Activated CD4-positive, alpha-beta T cell treated with anti-CD3 and anti-CD28 coated beads for 36 hours (primary cell): ENCODE results near the gene TWNK. TPM values are rescaled to one million over a fixed set of nuclear protein-coding genes. Genes with fewer than 3 reads are reported as not detected.
A peak's percentile ranks its signal among the peaks of the same experiment; 100 is the strongest.

Experiments
- ATAC-seq: fragments of 200-7000 bp; cut with Tn5 transposase; one replicate; pipeline ENCODE4 v1.10.0; 2021; ENCODE audit warnings: mild to moderate bottlenecking, moderate library complexity
- CTCF ChIA-PET: fragments of 350-600 bp; sonication (Branson Sonifier 250); formaldehyde crosslinking; loops from one replicate; lab custom pipeline; 2021; ENCODE audit warnings: antibody characterized with exemption; lab: Charles Lee
- POLR2A ChIA-PET: fragments of 350-600 bp; sonication (Branson Sonifier 250); formaldehyde crosslinking; loops from one replicate; lab custom pipeline; 2021; ENCODE audit warnings: antibody characterized with exemption, inconsistent platforms; lab: Charles Lee
- DNase-seq: peaks from one replicate; pipeline ENCODE4 v3.0.0-alpha.2; 2020
- H3K27ac Mint-ChIP-seq: one replicate; pipeline ENCODE4 v1.8.0; 2021; ENCODE audit warnings: mixed read lengths
- H3K27me3 Mint-ChIP-seq: one replicate; pipeline ENCODE4 v1.8.0; 2021; ENCODE audit warnings: mixed read lengths
- H3K36me3 Mint-ChIP-seq: one replicate; pipeline ENCODE4 v1.8.0; 2021; ENCODE audit warnings: low read depth, mixed read lengths
- H3K4me1 Mint-ChIP-seq: one replicate; pipeline ENCODE4 v1.8.0; 2021; ENCODE audit warnings: mixed read lengths
- H3K4me3 Mint-ChIP-seq: one replicate; pipeline ENCODE4 v1.8.0; 2021; ENCODE audit warnings: mild to moderate bottlenecking, moderate library complexity, mixed read lengths
- H3K9me3 Mint-ChIP-seq: one replicate; pipeline ENCODE4 v1.8.0; 2021; ENCODE audit warnings: low read depth, mixed read lengths
- intact Hi-C, 2 experiments: fragments of 100-400 bp; cut with DNase I in 1 of 2; cut with micrococcal nuclease in 1 of 2; formaldehyde crosslinking; loops; one replicate each; pipeline versions ENCODE4 v1.14.2 to v1.15.1; 2022 to 2024; cut with DNase I, micrococcal nuclease
- total RNA-seq, 2 experiments: library from RNA; stranded (reverse); gene quantifications; one replicate each; pipeline ENCODE4 v1.2.3, GENCODE V29; 2021

TWNK gene
- total RNA-seq, 2 experiments from 2014 or later: 13.8 to 17.9 TPM

GRCh38 chr10:100998183-100998990 is 11.0 kb downstream of the TWNK start:
- H3K4me3 Mint-ChIP-seq: peak overlapping the region; percentile 76
- ChIA-PET CTCF (interaction anchor here (0.7 to 4.5 kb wide), 14 partner anchors 9 to 278 kb away, joined by 3 to 73 read pairs (median 4); partner anchors contain the start of genes KAZALD1, MRPL43, PDZD7 and SFXN3), POLR2A (interaction anchor here (1.2 kb wide), 1 partner anchor 86 kb away, joined by 4 read pairs; no protein-coding TSS in a partner anchor)
- ATAC-seq: peak; percentile 45
- peak; percentile 86 for DNase-seq
- no peaks in the 10 kb centered on the region for H3K27me3 Mint-ChIP-seq
- H3K36me3 Mint-ChIP-seq: peaks cover 11% of the 10 kb centered on the region
- no peaks in the 10 kb centered on the region for H3K9me3 Mint-ChIP-seq
- H3K4me1 Mint-ChIP-seq: peaks cover 20% of the 10 kb centered on the region
- intact Hi-C loops: loop anchor here in 1 of 2 experiments (1.0 to 5.0 kb wide), 5 partner anchors 44 to 651 kb away; partner anchors contain the start of genes HIF1AN and SCD
- peak overlapping the region; percentile 81 for H3K27ac Mint-ChIP-seq

DNA sequence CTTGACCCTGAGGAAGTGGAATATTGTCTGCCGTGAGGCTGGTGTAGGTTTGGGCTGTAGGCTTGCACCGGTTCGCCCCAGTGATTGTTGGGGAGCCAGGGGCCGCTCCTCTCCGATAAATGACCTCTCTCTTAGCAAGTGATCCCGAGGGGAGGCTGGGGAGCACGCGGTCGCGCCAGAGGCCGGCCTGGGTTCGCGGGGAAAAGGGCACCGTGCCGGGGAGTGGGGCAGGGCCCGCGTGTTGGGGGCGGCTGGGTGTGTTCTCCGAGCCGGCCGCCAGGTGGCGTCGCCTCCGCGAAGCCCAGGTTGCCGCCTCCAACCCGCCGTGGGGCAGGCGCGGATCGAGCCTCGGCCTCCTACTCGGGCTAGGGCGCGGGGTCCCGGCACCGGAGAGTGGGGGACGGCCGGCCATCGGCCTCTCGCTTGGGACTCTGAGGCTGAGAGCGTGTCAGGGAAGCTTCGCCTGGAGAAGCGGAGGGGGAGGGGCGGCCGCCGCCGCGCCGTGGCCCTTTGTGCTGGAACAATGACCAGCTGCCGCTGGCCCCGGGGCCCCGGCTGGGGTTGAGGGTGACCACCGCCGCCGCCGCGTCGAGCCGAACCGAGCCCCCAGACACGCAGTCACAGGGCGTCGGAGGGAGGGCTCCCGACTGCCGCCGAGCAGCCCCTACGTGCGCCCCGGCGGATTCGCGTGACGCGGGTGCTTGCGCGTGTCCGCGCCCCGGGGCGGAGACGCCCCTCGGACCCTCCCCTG is 11.8 kb downstream of the TWNK start:
- Mint-ChIP-seq H3K27ac (peak overlapping the region; percentile 81), H3K4me3 (peak overlapping the region; percentile 76), H3K36me3 (peaks cover 7% of the 10 kb centered on the region), H3K27me3 (no peaks in the 10 kb centered on the region), H3K9me3 (no peaks in the 10 kb centered on the region), H3K4me1 (peaks cover 20% of the 10 kb centered on the region)
- ChIA-PET POLR2A (no interaction called here), CTCF (interaction anchor here (0.6 to 4.5 kb wide), 9 partner anchors 8 to 69 kb away, joined by 3 to 73 read pairs (median 6); partner anchors contain the start of genes MRPL43 and TWNK)
- DNase-seq (peak; percentile 87), ATAC-seq (peak; percentile 59)
- intact Hi-C loops: loop anchor here (1.0 to 5.0 kb wide), 8 partner anchors 15 to 652 kb away; partner anchors contain the start of genes HIF1AN (in 1 of the 2), PDZD7 (in 1 of the 2), SCD (in 1 of the 2) and SFXN3 (in 1 of the 2)

- intact Hi-C loops: loop anchor here (1.0 to 5.0 kb wide), 7 partner anchors 15 to 652 kb away; partner anchors contain the start of genes PDZD7 (in 1 of the 2), SCD (in 1 of the 2) and SFXN3 (in 1 of the 2)
- Mint-ChIP-seq H3K36me3 (peaks cover 2% of the 10 kb centered on the region), H3K27ac (peak within 1 kb of the TSS; percentile 81), H3K9me3 (no peaks in the 10 kb centered on the region), H3K4me3 (peak within 1 kb of the TSS; percentile 76), H3K4me1 (peaks cover 20% of the 10 kb centered on the region), H3K27me3 (no peaks in the 10 kb centered on the region)
- peak; percentile 1 for ATAC-seq
- POLR2A ChIA-PET: no interaction called here
- CTCF ChIA-PET: interaction anchor here (0.6 to 4.5 kb wide), 5 partner anchors 9 to 35 kb away, joined by 4 to 73 read pairs (median 6); partner anchors contain the start of genes MRPL43 and TWNK
- DNase-seq: no peak
These were observed 12.4 kb downstream of the TWNK start, which contains the start of gene LZTS2 for GRCh38 chr10:100999742-101000126. Gene LZTS2 (plus strand): TSS chr10:100999808. CDS start chr10:101002539, 2,731 bp downstream.

GRCh38 chr10:101000127-101000914 is 13.0 kb downstream of the TWNK start:
- Mint-ChIP-seq H3K9me3 (no peaks in the 10 kb centered on the region), H3K4me3 (peak overlapping the region; percentile 50), H3K27me3 (no peaks in the 10 kb centered on the region), H3K27ac (no peak overlapping the region), H3K36me3 (no peaks in the 10 kb centered on the region), H3K4me1 (peaks cover 20% of the 10 kb centered on the region)
- ChIA-PET POLR2A (no interaction called here), CTCF (interaction anchor here (1.1 to 4.1 kb wide), 2 partner anchors 11 to 17 kb away, joined by 6 to 73 read pairs; no protein-coding TSS in a partner anchor)
- ATAC-seq: no peak
- no peak for DNase-seq
- intact Hi-C loops: no loop called here

DNA sequence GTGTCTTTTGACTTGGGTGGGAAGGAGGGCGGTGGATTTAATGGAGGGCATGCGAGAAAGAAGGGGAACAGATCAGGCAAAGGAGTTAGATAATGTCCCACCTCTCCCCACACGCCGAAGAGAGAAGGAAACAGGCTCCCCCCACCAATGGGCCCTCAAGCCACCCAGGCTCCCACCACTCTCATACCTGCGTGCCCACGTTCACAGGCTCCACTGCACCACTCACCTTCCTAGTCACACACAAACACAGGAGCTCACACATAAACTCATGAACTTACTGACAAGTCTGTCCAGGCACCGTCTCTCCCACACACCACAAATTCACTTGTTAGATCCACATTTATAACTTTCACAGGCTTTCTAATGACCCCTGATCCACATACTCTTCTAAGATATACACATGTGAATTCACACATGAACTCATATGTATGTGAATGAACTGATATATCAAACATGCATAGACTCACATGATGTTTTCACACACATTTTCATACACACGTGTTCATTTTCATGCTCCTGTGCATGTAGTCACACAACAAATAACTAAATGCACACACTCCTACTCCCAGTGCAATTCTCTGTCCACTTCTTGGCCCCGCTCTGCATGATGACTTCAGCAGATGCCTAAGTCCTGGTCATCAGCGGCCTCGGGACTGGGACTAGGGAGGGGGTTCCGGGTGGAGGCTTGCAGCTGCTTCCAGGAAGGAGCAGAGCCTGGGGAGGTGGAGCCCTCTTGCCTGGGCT is 13.7 kb downstream of the TWNK start:
- ChIA-PET POLR2A (no interaction called here), CTCF (interaction anchor here (0.7 kb wide), 1 partner anchor 18 kb away, joined by 3 read pairs; no protein-coding TSS in a partner anchor)
- Mint-ChIP-seq H3K4me3 (peak overlapping the region; percentile 50), H3K27me3 (no peaks in the 10 kb centered on the region), H3K27ac (peak overlapping the region; percentile 27), H3K4me1 (peaks cover 20% of the 10 kb centered on the region), H3K9me3 (no peaks in the 10 kb centered on the region), H3K36me3 (no peaks in the 10 kb centered on the region)
- intact Hi-C loops: no loop called here
- DNase-seq (no peak), ATAC-seq (no peak)

DNA sequence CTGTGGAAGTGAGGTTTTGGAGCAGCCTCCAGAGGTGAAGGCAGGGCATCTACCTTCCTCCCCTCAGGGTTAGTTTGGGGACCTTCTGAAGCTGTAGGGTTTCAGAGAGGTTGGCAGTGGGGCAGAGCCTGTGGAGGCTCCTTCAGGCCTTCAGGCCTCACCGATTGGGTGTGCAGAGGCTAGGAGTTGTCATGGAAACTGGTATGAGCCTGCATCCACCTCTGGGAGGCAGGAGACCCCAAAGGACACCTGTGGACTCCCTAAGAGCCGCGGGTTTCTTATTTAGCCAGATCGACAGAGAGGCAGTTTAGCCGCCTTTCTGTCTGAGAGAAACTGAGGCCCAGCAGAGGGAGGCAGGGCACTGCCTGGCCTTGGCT is 14.3 kb downstream of the TWNK start:
- Mint-ChIP-seq H3K9me3 (no peaks in the 10 kb centered on the region), H3K4me1 (peaks cover 15% of the 10 kb centered on the region), H3K36me3 (no peaks in the 10 kb centered on the region), H3K4me3 (no peak overlapping the region), H3K27me3 (no peaks in the 10 kb centered on the region), H3K27ac (no peak overlapping the region)
- intact Hi-C loops: no loop called here
- ATAC-seq: no peak
- ChIA-PET CTCF (interaction anchor here (0.7 kb wide), 1 partner anchor 17 kb away, joined by 3 read pairs; no protein-coding TSS in a partner anchor), POLR2A (no interaction called here)
- DNase-seq: no peak

DNA sequence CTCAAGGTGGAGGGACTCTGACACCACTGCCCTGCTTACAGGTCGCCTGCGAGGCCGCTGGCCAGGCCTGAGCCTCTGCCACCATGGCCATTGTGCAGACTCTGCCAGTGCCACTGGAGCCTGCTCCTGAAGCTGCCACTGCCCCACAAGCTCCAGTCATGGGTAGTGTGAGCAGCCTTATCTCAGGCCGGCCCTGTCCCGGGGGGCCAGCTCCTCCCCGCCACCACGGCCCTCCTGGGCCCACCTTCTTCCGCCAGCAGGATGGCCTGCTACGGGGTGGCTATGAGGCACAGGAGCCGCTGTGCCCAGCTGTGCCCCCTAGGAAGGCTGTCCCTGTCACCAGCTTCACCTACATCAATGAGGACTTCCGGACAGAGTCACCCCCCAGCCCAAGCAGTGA is 15.1 kb downstream of the TWNK start:
- H3K27me3 Mint-ChIP-seq: no peaks in the 10 kb centered on the region
- intact Hi-C loops: no loop called here
- no peak for ATAC-seq
- ChIA-PET POLR2A (no interaction called here), CTCF (interaction anchor here (1.2 to 2.4 kb wide), 3 partner anchors 11 to 17 kb away, joined by 3 to 13 read pairs (median 4); no protein-coding TSS in a partner anchor)
- peaks cover 13% of the 10 kb centered on the region for H3K4me1 Mint-ChIP-seq
- DNase-seq: no peak
- no peak overlapping the region for H3K4me3 Mint-ChIP-seq
- no peaks in the 10 kb centered on the region for H3K36me3 Mint-ChIP-seq
- no peaks in the 10 kb centered on the region for H3K9me3 Mint-ChIP-seq
- no peak overlapping the region for H3K27ac Mint-ChIP-seq

GRCh38 chr10:101003639-101004206 is 16.4 kb downstream of the TWNK start:
- H3K4me1 Mint-ChIP-seq: peaks cover 5% of the 10 kb centered on the region
- ChIA-PET CTCF (interaction anchor here (0.7 to 2.4 kb wide), 10 partner anchors 11 to 958 kb away, joined by 3 to 13 read pairs (median 3); no protein-coding TSS in a partner anchor), POLR2A (no interaction called here)
- no peak overlapping the region for H3K4me3 Mint-ChIP-seq
- no peak overlapping the region for H3K27ac Mint-ChIP-seq
- no peaks in the 10 kb centered on the region for H3K36me3 Mint-ChIP-seq
- ATAC-seq (no peak), DNase-seq (no peak)
- H3K27me3 Mint-ChIP-seq: no peaks in the 10 kb centered on the region
- H3K9me3 Mint-ChIP-seq: no peaks in the 10 kb centered on the region
- intact Hi-C loops: no loop called here

DNA sequence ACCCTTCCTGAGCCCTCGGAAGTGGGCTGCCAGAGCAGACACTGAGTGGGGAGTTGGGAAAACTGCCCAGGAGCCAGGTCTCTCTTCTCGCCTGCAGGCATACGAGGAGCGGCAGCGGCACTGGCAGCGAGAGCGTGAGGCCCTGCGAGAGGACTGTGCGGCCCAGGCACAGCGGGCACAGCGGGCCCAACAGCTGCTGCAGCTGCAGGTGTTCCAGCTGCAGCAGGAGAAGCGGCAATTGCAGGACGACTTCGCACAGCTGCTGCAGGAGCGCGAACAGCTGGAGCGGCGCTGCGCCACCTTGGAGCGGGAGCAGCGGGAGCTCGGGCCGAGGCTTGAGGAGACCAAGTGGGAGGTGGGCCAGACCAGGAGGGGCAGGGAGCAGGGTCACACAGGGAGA is 18.0 kb downstream of the TWNK start:
- H3K9me3 Mint-ChIP-seq: no peaks in the 10 kb centered on the region
- H3K4me1 Mint-ChIP-seq: peaks cover 4% of the 10 kb centered on the region
- no peaks in the 10 kb centered on the region for H3K36me3 Mint-ChIP-seq
- ATAC-seq (no peak), DNase-seq (no peak)
- intact Hi-C loops: no loop called here
- ChIA-PET POLR2A (no interaction called here), CTCF (interaction anchor here (1.1 kb wide), 1 partner anchor 10 kb away, joined by 4 read pairs; no protein-coding TSS in a partner anchor)
- H3K27ac Mint-ChIP-seq: no peak overlapping the region
- no peaks in the 10 kb centered on the region for H3K27me3 Mint-ChIP-seq
- no peak overlapping the region for H3K4me3 Mint-ChIP-seq
